GM18868 (cell line): ENCODE measurements around the gene CXCL10.
A peak's percentile ranks its signal among the peaks of the same experiment; 100 is the strongest.
"Not testable (repeated sequence)": the region's sequence is repeated elsewhere in the genome, so short reads cannot be mapped to it uniquely, and the experiment has no call there.

Experiments used
- ATAC-seq: cut with Tn5 transposase; IDR thresholded peaks from one replicate; pipeline ENCODE4 v1.9.1; 2021; ENCODE audit warnings: mild to moderate bottlenecking, moderate library complexity; ENCODE audit not compliant: unreplicated experiment

Gene CXCL10

DNA sequence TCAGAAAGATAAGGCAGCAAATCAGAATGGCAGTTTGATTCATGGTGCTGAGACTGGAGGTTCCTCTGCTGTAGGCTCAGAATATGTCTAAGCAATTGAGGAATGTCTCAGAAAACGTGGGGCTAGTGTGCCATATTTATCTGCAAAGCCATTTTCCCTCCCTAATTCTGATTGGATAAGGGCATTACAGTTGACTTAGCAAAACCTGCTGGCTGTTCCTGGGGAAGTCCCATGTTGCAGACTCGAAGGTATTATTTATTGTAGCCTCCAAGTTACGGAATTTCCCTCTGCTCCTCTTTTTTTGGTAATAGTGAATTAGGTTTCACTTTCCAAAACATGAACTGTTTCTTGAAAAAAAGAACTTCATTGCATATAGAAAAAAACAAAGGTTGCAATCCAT is at the start of gene CXCL10:
CXCL10 (minus strand) TSS at position 109 of the 400 bp plus-strand sequence; CDS start at position 43, 66 bp downstream.
- ATAC-seq: peak; percentile 54

DNA sequence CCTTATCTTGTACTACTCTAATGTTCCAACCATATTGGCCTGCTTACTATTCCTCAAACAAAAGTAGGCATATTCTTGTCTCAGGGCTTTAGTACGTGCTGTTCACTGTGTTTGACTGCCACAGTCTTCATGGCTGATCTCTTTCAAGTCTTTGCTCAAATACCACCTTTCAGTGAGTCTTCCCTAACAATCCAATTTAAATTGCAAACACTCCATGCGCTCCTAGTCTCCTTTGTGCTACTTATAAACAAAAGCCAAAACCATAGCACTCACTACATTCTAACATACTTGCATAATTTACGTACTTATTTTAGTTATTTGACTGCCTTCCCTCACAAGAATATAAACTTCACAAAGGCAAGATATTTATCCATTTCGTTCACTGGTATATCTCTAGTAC is 49.5 kb upstream of the CXCL10 start:
- ATAC-seq: no peak

DNA sequence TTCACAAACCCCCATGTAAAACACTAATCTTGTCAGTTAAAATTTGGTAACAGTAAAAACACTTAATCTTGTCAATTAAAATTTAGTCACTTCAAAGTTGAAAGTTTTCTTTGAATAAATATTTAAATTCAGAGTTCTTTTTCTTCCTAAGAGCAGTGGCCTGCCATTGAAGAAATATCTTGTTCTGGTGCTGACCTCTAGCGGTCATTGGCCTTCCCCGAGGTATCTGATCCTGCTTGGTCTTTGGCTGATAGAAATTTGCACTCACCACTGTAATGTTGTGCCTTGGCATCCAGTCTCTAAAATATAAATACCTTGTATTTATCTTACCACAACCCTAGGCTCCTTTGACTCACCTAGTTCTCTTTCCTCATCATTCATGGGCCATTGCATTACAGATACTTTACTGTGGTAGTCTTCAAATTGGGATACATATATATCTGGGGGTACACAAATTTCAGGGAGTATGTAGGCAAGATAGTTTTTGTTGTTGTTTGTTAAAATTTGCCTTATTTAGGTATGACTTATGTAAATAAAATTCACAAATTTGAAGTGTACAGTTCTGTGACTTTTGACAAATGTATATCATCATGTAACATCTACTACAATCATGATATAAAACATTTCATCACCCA is 44.5 kb upstream of the CXCL10 start:
- ATAC-seq: peak; percentile 82

GRCh38 chr4:76066546-76066945 is 43.2 kb upstream of the CXCL10 start:
- ATAC-seq: no peak

GRCh38 chr4:76061982-76062381 is 38.7 kb upstream of the CXCL10 start:
- peak; percentile 77 for ATAC-seq

- ATAC-seq: no peak
These were observed 38.1 kb upstream of the CXCL10 start for GRCh38 chr4:76061421-76061820.

GRCh38 chr4:76060506-76060905 is 37.2 kb upstream of the CXCL10 start:
- ATAC-seq: no peak

GRCh38 chr4:76059750-76060149 is 36.5 kb upstream of the CXCL10 start:
- ATAC-seq: no peak

DNA sequence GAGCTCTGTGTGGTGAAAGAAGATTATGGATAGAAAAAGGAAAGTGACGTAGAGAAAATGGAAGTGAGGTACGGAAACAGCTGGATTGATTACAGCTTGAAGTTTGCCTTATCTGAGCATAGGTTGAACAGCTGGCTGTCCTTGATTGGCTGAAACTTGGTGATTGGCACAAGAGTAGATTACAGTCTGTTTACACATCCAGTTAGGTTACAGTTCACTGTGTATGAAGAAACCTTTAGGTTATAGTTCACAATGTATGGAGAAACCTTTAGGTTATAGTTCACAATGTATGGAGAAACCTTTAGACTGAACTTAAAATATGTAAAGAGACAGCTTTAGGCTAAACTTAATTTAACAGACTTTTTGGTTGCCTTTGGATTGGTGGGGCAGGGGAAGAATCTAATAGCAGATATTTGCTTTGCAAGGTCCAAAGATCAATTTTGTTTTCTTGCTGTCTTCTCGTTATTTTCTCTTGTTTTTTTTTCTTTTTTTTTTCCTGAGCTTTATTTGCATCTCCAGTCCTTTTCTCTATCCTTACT is 35.7 kb upstream of the CXCL10 start:
- ATAC-seq: no peak

DNA sequence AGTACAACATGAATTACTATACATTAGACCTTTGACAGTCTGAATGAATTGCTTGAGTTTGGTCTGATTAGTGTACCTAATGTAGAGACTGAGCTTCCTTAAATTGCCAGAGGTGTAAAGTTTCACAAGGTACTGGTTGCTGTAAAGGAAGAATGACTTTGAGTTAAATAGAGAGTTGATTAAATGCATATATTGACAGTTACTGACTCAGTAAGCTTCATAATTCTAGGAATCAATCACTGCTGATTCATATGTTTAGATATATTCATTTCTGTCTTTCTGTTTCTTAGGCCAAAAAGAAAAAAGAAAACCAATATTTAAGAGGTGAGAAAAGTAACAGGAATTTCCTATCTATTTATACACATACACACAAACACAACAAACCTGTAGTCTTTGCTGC is 35.0 kb upstream of the CXCL10 start:
- peak; percentile 51 for ATAC-seq

DNA sequence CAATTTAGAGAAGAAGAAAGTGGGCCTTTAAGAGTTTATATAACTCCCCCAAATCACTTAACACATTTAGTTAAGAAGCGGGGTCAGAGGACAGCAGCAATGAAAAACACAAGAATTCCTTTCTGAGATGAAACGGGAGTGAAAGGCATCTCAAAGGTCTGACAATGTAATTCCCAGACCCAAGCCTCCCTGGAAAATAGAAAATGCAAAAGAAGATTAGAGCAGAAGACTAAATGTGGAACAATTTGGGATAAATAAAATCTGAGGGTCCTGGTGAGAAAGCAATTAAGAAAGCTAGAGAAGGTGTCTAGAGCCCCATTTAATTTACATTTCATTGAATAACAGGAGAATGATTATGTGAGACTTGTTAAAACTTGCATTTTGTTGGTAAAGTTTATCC is 32.1 kb upstream of the CXCL10 start:
- ATAC-seq: no peak

GRCh38 chr4:76055016-76055415 is 31.7 kb upstream of the CXCL10 start:
- ATAC-seq: peak; percentile 98

DNA sequence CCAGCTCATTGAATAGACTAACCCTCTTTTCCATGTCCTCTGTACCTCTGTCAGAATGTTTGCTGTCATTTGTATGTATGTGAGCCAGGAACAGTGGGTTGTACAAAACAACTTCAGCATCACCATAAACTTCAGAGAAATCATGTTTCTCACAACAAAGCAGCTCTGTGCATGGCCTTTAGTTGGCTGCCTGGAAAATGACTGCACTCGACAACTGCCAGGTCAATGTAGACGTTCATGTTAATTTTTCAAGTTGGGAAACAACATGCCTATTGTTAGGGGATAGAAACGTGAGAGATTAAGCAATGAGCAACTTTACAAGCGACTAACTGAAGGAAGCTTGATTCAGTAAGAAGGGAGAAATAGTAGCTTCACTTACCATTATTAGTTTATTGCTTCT is 30.4 kb upstream of the CXCL10 start:
- no peak for ATAC-seq

DNA sequence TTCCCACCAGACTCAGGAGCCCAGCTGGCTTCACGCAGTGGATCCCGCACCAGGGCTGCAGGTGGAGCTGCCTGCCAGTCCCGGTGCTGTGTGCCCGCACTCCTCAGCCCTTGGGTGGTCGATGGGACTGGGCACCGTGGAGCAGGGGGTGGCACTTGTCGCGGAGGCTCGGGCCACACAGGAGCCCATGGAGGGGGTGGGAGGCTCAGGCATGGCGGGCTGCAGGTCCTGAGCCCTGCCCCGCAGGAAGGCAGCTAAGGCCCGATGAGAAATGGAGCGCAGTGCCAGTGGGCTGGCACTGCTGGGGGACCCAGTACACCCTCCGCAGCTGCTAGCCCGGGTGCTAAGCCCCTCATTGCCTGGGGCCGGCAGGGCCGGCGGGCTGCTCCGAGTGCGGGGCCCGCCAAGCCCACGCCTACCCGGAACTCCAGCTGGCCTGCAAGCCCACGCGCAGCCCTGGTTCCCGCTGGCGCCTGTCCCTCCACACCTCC is 27.3 kb upstream of the CXCL10 start:
- not testable (repeated sequence) for ATAC-seq

DNA sequence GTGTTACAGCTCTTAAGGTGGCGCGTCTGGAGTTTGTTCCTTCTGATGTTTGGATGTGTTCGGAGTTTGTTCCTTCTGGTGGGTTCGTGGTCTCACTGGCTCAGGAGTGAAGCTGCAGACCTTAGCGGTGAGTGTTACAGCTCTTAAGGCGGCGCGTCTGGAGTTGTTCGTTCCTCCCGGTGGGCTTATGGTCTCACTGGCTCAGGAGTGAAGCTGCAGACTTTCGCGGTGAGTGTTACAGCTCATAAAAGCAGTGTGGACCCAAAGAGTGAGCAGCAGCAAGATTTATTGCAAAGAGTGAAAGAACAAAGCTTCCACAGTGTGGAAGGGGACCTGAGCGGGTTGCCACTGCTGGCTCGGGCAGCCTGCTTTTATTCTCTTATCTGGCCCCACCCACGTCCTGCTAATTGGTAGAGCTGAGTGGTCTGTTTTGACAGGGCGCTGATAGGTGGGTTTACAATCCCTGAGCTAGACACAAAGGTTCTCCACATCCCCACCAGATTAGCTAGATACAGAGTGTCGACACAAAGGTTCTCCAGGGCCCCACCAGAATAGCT is 26.6 kb upstream of the CXCL10 start:
- not testable (repeated sequence) for ATAC-seq

GRCh38 chr4:76044686-76045085 is 21.4 kb upstream of the CXCL10 start:
- not testable (repeated sequence) for ATAC-seq

DNA sequence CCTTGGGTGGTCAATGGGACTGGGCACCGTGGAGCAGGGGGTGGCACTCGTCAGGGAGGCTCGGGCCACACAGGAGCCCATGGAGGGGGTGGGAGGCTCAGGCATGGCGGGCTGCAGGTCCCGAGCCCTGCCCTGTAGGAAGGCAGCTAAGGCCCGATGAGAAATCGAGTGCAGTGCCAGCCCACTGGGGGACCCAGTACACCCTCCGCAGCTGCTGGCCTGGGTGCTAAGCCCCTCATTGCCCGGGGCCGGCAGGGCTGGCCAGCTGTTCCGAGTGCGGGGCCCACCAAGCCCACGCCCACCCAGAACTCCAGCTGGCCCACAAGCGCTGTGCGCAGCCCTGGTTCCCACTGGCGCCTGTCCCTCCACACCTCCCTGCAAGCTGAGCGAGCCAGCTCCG is 20.0 kb upstream of the CXCL10 start:
- ATAC-seq: not testable (repeated sequence)

DNA sequence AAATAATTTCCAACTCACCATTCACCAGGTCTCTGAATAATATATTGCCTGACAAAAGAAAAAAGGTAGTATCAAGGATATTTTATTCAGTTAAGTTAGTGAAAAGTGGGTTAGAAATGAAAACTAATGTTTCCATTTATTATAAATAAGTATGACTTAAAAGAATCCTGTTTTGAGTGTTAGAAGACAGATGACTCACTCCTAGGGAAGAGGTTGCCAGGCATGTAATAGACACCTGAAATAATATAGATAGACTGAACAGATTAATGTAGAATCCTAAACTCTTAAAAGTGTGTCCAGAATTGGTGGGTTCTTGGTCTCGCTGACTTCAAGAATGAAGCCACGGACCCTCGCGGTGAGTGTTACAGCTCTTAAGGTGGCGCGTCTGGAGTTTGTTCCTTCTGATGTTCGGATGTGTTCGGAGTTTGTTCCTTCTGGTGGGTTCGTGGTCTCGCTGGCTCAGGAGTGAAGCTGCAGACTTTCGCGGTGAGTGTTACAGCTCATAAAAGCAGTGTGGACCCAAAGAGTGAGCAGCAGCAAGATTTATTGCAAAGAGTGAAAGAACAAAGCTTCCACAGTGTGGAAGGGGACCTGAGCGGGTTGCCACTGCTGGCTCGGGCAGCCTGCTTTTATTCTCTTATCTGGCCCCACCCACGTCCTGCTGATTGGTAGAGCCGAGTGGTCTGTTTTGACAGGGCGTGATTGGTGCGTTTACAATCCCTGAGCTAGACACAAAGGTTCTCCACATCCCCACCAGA is 19.1 kb upstream of the CXCL10 start:
- ATAC-seq: not testable (repeated sequence)

DNA sequence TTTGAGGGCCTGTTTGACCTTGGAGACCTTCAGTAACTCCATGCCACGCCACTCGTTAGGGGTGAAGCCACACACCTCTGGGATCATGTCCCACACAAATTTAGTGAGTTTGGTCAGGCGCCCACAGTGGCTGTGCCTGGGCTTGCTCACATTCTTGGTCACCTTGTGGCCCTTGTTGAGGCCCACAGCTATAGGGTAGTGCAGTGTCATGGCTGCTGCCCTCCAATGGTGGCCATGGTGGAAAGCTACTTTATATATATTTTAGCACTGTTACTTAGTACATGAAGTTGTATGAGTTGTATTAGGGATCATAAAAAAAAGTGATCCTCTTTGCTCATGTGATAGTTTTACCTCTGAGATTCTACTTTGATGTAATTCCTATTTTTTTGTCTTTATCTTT is 13.6 kb upstream of the CXCL10 start:
- ATAC-seq: no peak

GRCh38 chr4:76035799-76036380 is 12.6 kb upstream of the CXCL10 start, which contains the start of gene CXCL11:
TSS of gene CXCL11 (minus strand) at chr4:76036070. CDS start at chr4:76035987, 83 bp downstream.
- no peak for ATAC-seq

GRCh38 chr4:76035141-76035540 is 11.8 kb upstream of the CXCL10 start:
- peak; percentile 55 for ATAC-seq
